GM21825 (cell line): ENCODE measurements around the gene CDK5RAP1.

Source experiments
- ATAC-seq: cut with Tn5 transposase; IDR thresholded peaks from one replicate; pipeline ENCODE4 v1.9.1; 2021; ENCODE audit warnings: mild to moderate bottlenecking, moderate library complexity; ENCODE audit not compliant: unreplicated experiment

Gene CDK5RAP1

GRCh38 chr20:33336375-33336774 lies 64.9 kb downstream of the CDK5RAP1 start:
- no peak for ATAC-seq

GRCh38 chr20:33334111-33334510 lies 67.2 kb downstream of the CDK5RAP1 start:
- ATAC-seq, result no peak

- no peak for ATAC-seq
Observed at GRCh38 chr20:33333616-33334015, 67.7 kb downstream of the CDK5RAP1 start.

GRCh38 chr20:33332905-33333456 lies 68.3 kb downstream of the CDK5RAP1 start:
- no peak for ATAC-seq

- no peak for ATAC-seq
Observed at GRCh38 chr20:33328157-33329137, 72.9 kb downstream of the CDK5RAP1 start.

GRCh38 chr20:33325350-33325749 lies 76.0 kb downstream of the CDK5RAP1 start:
- ATAC-seq, result no peak

- no peak for ATAC-seq
Observed at GRCh38 chr20:33323236-33323635, 78.1 kb downstream of the CDK5RAP1 start.

GRCh38 chr20:33322456-33322855 lies 78.9 kb downstream of the CDK5RAP1 start:
- no peak for ATAC-seq

- ATAC-seq, result no peak
Observed at GRCh38 chr20:33320006-33320405, 81.3 kb downstream of the CDK5RAP1 start.

GRCh38 chr20:33318096-33318429 lies 83.3 kb downstream of the CDK5RAP1 start:
- no peak for ATAC-seq

- ATAC-seq, result no peak
Observed at GRCh38 chr20:33317424-33318095, 83.8 kb downstream of the CDK5RAP1 start.

GRCh38 chr20:33316958-33317357 lies 84.4 kb downstream of the CDK5RAP1 start:
- ATAC-seq, result no peak

- no peak for ATAC-seq
Observed at GRCh38 chr20:33316343-33316742, 85.0 kb downstream of the CDK5RAP1 start.

GRCh38 chr20:33313686-33314314 lies 87.5 kb downstream of the CDK5RAP1 start:
- no peak for ATAC-seq

- no peak for ATAC-seq
Observed at GRCh38 chr20:33312583-33312982, 88.7 kb downstream of the CDK5RAP1 start.

- no peak for ATAC-seq
Observed at GRCh38 chr20:33311996-33312395, 89.3 kb downstream of the CDK5RAP1 start.

GRCh38 chr20:33311011-33311410 lies 90.3 kb downstream of the CDK5RAP1 start:
- no peak for ATAC-seq

- no peak for ATAC-seq
Observed at GRCh38 chr20:33310327-33310899, 90.9 kb downstream of the CDK5RAP1 start.

- no peak for ATAC-seq
Observed at GRCh38 chr20:33309631-33310030, 91.7 kb downstream of the CDK5RAP1 start.
